ENCODE measurements around the gene CDRT15L2.
"Not testable (repeated sequence)": the region's sequence is repeated elsewhere in the genome, so short reads cannot be mapped to it uniquely, and the experiment has no call there.

The CDRT15L2 gene

DNA sequence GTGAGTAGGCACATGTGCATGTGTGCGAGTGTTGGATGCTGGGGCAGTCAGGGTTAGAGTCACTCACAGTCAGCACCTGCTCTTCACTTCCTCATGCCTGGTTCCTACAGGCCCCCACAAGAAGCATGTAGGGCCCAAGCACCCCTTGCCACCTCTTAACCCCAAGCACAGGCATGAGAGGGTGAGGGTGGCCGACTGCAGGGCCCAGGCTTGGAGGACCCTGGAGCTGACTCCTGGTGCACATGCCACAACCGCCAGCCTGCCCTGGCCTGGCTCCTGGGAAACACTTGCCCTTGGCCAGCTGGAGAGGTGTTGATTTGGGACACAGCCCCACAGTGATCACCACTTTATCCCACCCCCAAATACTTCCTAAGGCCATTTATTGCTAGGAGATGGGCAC is 16.9 kb upstream of the CDRT15L2 start:
- no peak for TF ChIP-seq CTCF (IDR thresholded peaks at IDR 0.05; ENCODE audit: control insufficient read depth, insufficient read depth, low read depth, low read length, missing control alignments)
- H3K4me3 ChIP-seq (ENCODE audit: control insufficient read depth, low read depth, low read length) = no peak overlapping the region
- no peak for DNase-seq (ENCODE audit: low read depth)

GRCh38 chr17:20565245-20565644 is 14.3 kb upstream of the CDRT15L2 start:
- not testable (repeated sequence) for H3K4me3 ChIP-seq (ENCODE audit: control insufficient read depth, low read depth, low read length); DNase-seq (ENCODE audit: low read depth)

- DNase-seq (ENCODE audit: low read depth) = no peak
- no peak overlapping the region for H3K4me3 ChIP-seq (ENCODE audit: control insufficient read depth, low read depth, low read length)
- no peak for TF ChIP-seq CTCF (IDR thresholded peaks at IDR 0.05; ENCODE audit: control insufficient read depth, insufficient read depth, low read depth, low read length, missing control alignments)
Measured at GRCh38 chr17:20565711-20566110, 13.8 kb upstream of the CDRT15L2 start.

GRCh38 chr17:20566736-20567135 is 12.8 kb upstream of the CDRT15L2 start:
- not testable (repeated sequence) for DNase-seq (ENCODE audit: low read depth); H3K4me3 ChIP-seq (ENCODE audit: control insufficient read depth, low read depth, low read length)

DNA sequence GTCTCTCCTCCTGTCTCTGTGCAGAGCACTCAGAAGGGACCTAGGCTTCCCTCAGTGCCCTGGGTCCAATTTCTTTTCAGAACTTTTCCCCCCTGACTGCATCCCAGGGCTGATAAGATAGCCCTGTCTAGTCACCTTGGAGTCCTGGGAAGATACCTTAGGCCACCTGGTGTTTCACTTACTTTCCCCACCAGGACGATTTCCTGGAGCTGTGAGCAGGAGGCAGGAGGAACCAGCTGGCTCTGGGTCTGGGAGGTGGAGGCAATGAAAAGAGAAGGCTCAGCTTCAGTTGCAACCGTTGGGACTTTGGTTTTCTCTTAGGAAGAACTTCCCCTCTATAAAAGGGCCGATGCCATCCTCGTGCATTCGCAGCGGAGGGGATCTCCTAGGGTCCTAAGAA is 12.1 kb upstream of the CDRT15L2 start:
- not testable (repeated sequence) for DNase-seq (ENCODE audit: low read depth); H3K4me3 ChIP-seq (ENCODE audit: control insufficient read depth, low read depth, low read length)

DNA sequence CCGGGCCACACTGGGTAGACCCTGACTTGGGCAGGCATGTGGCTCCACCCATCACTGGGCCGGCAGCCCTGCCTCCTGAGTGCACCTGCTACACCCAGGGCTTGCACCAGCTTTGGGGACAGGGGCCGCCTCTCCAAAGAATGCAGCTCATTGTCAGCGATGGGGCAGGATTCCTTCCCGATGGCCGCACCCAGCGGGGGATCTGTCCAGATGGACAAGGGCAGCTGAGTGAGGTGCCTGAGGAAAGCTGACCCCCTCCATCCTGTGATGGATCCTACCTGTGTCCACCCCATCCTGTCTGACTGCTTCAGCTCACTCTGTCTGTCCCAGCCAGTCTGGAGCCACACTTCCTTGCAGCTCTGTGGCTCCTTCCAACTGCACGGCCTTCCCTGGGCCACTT is 10.9 kb upstream of the CDRT15L2 start:
- not testable (repeated sequence) for DNase-seq (ENCODE audit: low read depth); H3K4me3 ChIP-seq (ENCODE audit: control insufficient read depth, low read depth, low read length)

DNA sequence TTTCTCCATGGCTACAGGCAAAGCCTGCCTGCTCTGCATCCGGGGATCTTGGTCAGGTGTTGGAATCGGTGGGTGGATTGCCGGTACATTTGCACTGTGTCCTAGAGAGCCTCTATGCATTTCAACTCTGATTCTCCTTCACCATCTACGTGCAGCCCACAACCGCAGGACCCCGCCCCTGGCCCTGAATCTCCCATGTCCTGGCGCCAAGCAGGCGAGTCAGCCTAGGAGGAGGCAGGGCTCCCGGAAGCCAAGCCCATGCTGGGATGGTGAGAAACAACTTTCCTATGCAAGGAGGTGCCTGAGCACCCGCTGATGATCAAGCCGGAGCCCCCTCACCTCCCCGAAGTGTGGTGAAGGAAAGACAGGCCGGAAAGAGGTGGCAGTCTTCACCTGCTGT is 7.9 kb upstream of the CDRT15L2 start:
- DNase-seq (ENCODE audit: low read depth); H3K4me3 ChIP-seq (ENCODE audit: control insufficient read depth, low read depth, low read length): not testable (repeated sequence)

DNA sequence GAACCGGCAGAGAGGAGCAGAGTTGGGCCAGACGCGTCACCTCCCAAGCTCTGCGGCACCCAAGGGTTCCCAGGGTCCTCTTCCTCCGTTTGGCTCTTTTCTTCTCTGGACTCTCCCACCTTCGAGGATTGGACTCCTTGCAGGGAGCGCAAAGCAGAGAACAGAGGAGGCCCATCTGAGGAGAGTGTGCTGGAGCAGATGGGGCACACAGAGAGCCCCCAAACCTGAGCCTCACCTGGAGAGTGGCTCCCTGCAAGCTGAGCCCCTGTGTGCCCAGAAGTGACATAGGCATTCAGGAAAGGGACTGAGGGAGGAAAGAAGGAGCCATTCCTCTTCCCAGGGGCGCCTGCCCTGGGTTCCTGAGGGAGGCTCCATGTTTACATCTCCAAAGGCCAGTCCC is 6.3 kb upstream of the CDRT15L2 start:
- not testable (repeated sequence) for H3K4me3 ChIP-seq (ENCODE audit: control insufficient read depth, low read depth, low read length); DNase-seq (ENCODE audit: low read depth)

DNA sequence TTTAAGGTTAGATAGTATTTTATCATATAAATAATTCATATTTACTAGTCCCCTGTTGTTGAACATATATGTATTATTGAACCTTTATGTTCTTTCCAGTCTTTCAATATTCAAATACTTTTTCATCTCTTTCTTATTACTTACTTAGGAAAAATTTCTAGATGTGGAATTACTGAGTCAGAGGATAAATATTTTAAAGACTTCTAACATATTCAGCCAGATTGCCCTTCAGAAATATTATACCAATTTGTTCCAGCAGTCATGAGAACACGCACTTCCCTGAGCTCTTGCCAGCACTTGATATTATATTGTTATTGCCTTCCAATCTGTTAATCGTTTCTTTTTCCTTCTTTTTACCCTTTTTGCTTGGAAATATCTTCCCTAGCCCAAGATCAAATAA is 4.5 kb upstream of the CDRT15L2 start:
- DNase-seq (ENCODE audit: low read depth); H3K4me3 ChIP-seq (ENCODE audit: control insufficient read depth, low read depth, low read length): not testable (repeated sequence)

- not testable (repeated sequence) for DNase-seq (ENCODE audit: low read depth); H3K4me3 ChIP-seq (ENCODE audit: control insufficient read depth, low read depth, low read length)
Measured at GRCh38 chr17:20583891-20584577, 4.5 kb downstream of the CDRT15L2 start.

DNA sequence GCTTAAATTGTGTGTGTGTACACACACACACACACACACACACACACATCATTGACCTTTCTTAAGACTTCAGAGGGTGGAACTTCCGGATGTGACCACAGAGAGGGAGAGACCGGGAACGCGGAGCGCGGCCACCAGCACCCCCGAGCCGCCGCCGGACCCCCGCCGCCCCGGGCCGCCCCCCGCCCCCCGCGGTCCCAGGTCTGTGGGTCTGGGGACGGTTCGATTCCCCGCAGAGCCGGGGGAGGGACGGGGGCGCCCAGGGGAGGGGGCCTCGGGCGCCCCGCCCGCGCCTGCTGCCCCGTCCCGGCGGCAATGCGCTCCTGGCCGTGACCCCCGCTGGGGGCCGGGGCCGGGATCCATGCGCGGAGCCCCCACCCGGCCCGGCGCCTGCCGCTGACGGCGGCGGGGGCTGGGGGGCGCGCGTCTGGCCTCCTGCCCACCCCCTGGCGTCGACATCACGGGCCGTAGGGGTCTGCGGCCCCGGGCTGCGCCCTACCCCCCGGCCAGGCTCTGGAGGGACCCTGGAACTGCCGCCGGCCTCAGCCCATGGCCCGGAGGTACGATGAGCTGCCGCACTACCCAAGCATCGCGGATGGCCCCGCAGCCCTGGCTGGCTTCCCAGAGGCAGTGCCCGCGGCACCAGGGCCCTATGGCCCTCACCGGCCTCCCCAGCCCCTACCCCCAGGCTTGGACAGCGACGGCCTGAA is 9.4 kb downstream of the CDRT15L2 start:
- not testable (repeated sequence) for H3K4me3 ChIP-seq (ENCODE audit: control insufficient read depth, low read depth, low read length); DNase-seq (ENCODE audit: low read depth)

GRCh38 chr17:20589454-20589810 is 9.9 kb downstream of the CDRT15L2 start:
- H3K4me3 ChIP-seq (ENCODE audit: control insufficient read depth, low read depth, low read length); DNase-seq (ENCODE audit: low read depth): not testable (repeated sequence)

DNA sequence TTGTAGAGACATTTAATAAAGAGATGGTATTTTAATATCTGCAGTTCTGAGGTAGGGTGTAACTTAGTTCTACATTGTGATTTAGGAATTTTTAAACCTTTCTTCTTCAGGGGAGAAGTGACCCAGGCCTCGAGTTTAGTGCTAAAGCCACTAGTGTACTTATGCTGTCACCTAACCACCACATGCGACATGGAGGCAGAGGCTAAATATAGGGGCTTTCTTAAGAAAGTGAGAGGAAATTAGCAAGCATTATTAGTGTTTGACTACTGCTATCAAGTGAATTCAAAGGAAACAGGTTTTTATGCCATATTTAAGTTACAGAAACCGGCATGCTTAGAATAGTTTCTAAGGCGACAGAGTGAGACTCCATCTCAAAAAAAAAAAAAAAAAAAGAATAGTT is 11.5 kb downstream of the CDRT15L2 start:
- not testable (repeated sequence) for DNase-seq (ENCODE audit: low read depth); H3K4me3 ChIP-seq (ENCODE audit: control insufficient read depth, low read depth, low read length)

DNA sequence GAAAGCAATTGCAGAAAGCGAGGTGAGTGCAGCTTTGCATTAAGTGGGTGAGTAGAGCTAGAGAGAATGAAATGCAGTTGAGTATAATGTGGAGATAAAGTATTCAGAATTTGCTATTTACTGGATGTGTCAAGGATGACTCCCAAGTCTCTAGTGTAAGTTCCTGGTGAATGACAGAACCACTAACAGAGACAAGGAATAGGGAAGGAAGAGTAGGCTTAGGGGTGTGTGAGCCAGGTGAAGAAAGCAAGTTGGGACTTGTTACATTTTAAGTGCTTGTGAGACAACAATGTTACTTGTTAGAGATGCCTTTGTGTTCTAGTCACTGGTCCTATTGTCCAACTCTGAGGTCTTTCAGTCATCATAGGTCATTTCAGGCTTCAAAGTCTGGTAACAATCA is 26.0 kb downstream of the CDRT15L2 start:
- not testable (repeated sequence) for DNase-seq (ENCODE audit: low read depth); H3K4me3 ChIP-seq (ENCODE audit: control insufficient read depth, low read depth, low read length)

GRCh38 chr17:20609490-20609889 is 30.0 kb downstream of the CDRT15L2 start:
- H3K4me3 ChIP-seq (ENCODE audit: control insufficient read depth, low read depth, low read length) = not testable (repeated sequence)

More at GRCh38 chr17:20609490-20609889, 30.0 kb downstream of the CDRT15L2 start:
- not testable (repeated sequence) for DNase-seq (ENCODE audit: low read depth)

Data from AG09309 (cell line).